Gastroesophageal sphincter (tissue), 4 donors: ENCODE results near the gene DENND2C. TPM values are rescaled to one million over a fixed set of nuclear protein-coding genes. Genes with fewer than 3 reads are reported as not detected.

ENCODE experiments used
- ATAC-seq: fragments of 150-250 bp; one replicate; pipeline ENCODE4 v1.9.1; 2016; ENCODE audit warnings: mild to moderate bottlenecking, moderate library complexity
- H3K27ac ChIP-seq, 4 donors: fragments of 200-600 bp; sonication (generic) in 3 of 4; 1 replicate in 3 of 4; 2 replicates in 1 of 4; pipeline ENCODE4 v1.5.1; 2016 to 2019
- H3K27me3 ChIP-seq: fragments of 200-600 bp; sonication (generic); one replicate; pipeline ENCODE4 v1.5.1; 2019
- H3K36me3 ChIP-seq, 2 donors: fragments of 200-600 bp; sonication (generic); one replicate each; pipeline ENCODE4 v1.5.1; 2019; ENCODE audit warnings: control low read depth in 1 of 2
- H3K4me1 ChIP-seq, 3 donors: fragments of 200-600 bp; sonication (generic); 1 replicate in 2 of 3; 2 replicates in 1 of 3; pipeline ENCODE4 v1.5.1; 2016 to 2019; ENCODE audit warnings: control low read depth in 2 of 3
- H3K4me3 ChIP-seq, 2 donors: fragments of 200-600 bp; sonication (generic); one replicate each; pipeline ENCODE4 v1.5.1; 2019; ENCODE audit warnings: mild to moderate bottlenecking in 1 of 2, moderate library complexity in 1 of 2
- H3K9me3 ChIP-seq, 3 donors: fragments of 200-600 bp; sonication (generic); one replicate each; pipeline ENCODE4 v1.5.1; 2017 to 2019; ENCODE audit warnings: control low read depth in 2 of 3
- CTCF ChIP-seq, 4 experiments: fragments of 200-600 bp in 2 of 4; fragments of 450-650 bp in 2 of 4; sonication (generic) in 1 of 4; IDR thresholded peaks; one replicate each; pipeline ENCODE4 v1.5.1; 2017 to 2019; ENCODE audit warnings: antibody characterized with exemption in 4 of 4, mild to moderate bottlenecking in 2 of 4, moderate library complexity in 2 of 4
- EP300 ChIP-seq: sonication (generic); formaldehyde crosslinking; IDR thresholded peaks from one replicate; pipeline ENCODE4 v1.6.1; 2017; ENCODE audit warnings: antibody characterized with exemption, mild to moderate bottlenecking
- POLR2A ChIP-seq, 2 donors: fragments of 450-650 bp; IDR thresholded peaks; one replicate each; pipeline ENCODE4 v1.6.1; 2017; ENCODE audit warnings: antibody characterized with exemption in 2 of 2, mild to moderate bottlenecking in 2 of 2, moderate library complexity in 1 of 2
- POLR2AphosphoS5 ChIP-seq: sonication (generic); formaldehyde crosslinking; IDR thresholded peaks from one replicate; pipeline ENCODE4 v1.6.1; 2017; ENCODE audit warnings: antibody characterized with exemption
- WGBS, 2 donors: methylation state at CpG; one replicate each; pipeline ENCODE4 v1.1.5; 2018; ENCODE audit warnings: low coverage in 1 of 2; 5-methylcytosine and 5-hydroxymethylcytosine counted together
- total RNA-seq, 4 donors: library from RNA; depleted of rRNA; stranded (reverse); fragments of >200 nt; gene quantifications; one replicate each; pipeline ENCODE4 v1.1.0, GENCODE V29; 2016

Gene DENND2C
- 1 to 10 TPM; 2.8 to 5.3 (median 2.9) TPM for total RNA-seq

GRCh38 chr1:114669562-114670082, at the start of gene DENND2C:
DENND2C (minus strand) TSS chr1:114670049; CDS start chr1:114625984, 44,065 bp downstream.
- H3K9me3 ChIP-seq, result no peaks in the 10 kb centered on the region
- H3K27ac ChIP-seq, result peak within 1 kb of the TSS in 3 of 4 donors; percentile 80 to 82 (median 80)
- peak within 1 kb of the TSS; percentile 81 to 83 for H3K4me3 ChIP-seq
- TF ChIP-seq POLR2A (IDR thresholded peaks at IDR 0.05) (no peak), EP300 (no peak), CTCF (IDR thresholded peaks at IDR 0.05) (no peak)
- H3K36me3 ChIP-seq, result no peaks in the 10 kb centered on the region
- H3K4me1 ChIP-seq, result peaks cover 2 to 18% (median 6%) of the 10 kb centered on the region in 3 donors
- WGBS, 2 donors, result 0 to 2% methylated on average over 14 to 15 of the region's 50 CpGs
- H3K27me3 ChIP-seq, result no peaks in the 10 kb centered on the region
- ATAC-seq, result peak; percentile 77

GRCh38 chr1:114719424-114719787, 49.6 kb upstream of the DENND2C start:
- 92 to 97% methylated on average over 3 of the region's 3 CpGs for WGBS, 2 donors
- Histone ChIP-seq H3K4me1 (peaks cover 7 to 35% (median 7%) of the 10 kb centered on the region in 3 donors), H3K4me3 (no peak overlapping the region), H3K9me3 (no peaks in the 10 kb centered on the region), H3K36me3 (peaks cover 28 to 73% of the 10 kb centered on the region in 2 donors), H3K27me3 (no peaks in the 10 kb centered on the region), H3K27ac (no peak overlapping the region)
- TF ChIP-seq EP300 (no peak), POLR2A (IDR thresholded peaks at IDR 0.05) (no peak), CTCF (IDR thresholded peaks at IDR 0.05) (no peak), POLR2AphosphoS5 (no peak)
- no peak for ATAC-seq

GRCh38 chr1:114718661-114719423, 49.0 kb upstream of the DENND2C start:
- 79 to 91% methylated on average over 4 to 8 of the region's 11 CpGs for WGBS, 2 donors
- Histone ChIP-seq H3K27me3 (no peaks in the 10 kb centered on the region), H3K4me1 (peaks cover 7 to 35% (median 7%) of the 10 kb centered on the region in 3 donors), H3K36me3 (peaks cover 25 to 71% of the 10 kb centered on the region in 2 donors), H3K9me3 (no peaks in the 10 kb centered on the region), H3K4me3 (no peak overlapping the region), H3K27ac (no peak overlapping the region)
- ATAC-seq, result no peak
- no peak for TF ChIP-seq POLR2A (IDR thresholded peaks at IDR 0.05)
- no peak for TF ChIP-seq POLR2AphosphoS5
- no peak for TF ChIP-seq CTCF (IDR thresholded peaks at IDR 0.05)
- TF ChIP-seq EP300, result no peak

- peak within 1 kb of the TSS; percentile 71 to 99 for H3K4me3 ChIP-seq
- peaks cover 7 to 46% (median 7%) of the 10 kb centered on the region in 3 donors for H3K4me1 ChIP-seq
- H3K36me3 ChIP-seq, result peaks cover 13 to 71% of the 10 kb centered on the region in 2 donors
- peak; percentile 99 for ATAC-seq
- TF ChIP-seq POLR2AphosphoS5, result peak; percentile 89
- no peak for TF ChIP-seq EP300
- TF ChIP-seq POLR2A (IDR thresholded peaks at IDR 0.05), result peak; percentile 50 to 59
- TF ChIP-seq CTCF (IDR thresholded peaks at IDR 0.05), result peak in 1 of 4 experiments; percentile 21
- H3K27ac ChIP-seq, result peak within 1 kb of the TSS; percentile 87 to 99 (median 90)
- no peaks in the 10 kb centered on the region for H3K27me3 ChIP-seq
- no peaks in the 10 kb centered on the region for H3K9me3 ChIP-seq
- WGBS, 2 donors, result 1 to 2% methylated on average over 12 to 14 of the region's 38 CpGs
Observed at GRCh38 chr1:114716304-114717170, 46.7 kb upstream of the DENND2C start, which contains the start of gene NRAS. NRAS (minus strand) TSS chr1:114716771; CDS start chr1:114716160, 611 bp downstream.
